T-cell (primary cell): Measurements from ENCODE around the gene SLC16A13. TPM values are rescaled to one million over a fixed set of nuclear protein-coding genes. Genes with fewer than 3 reads are reported as not detected.

Experiments used
- ATAC-seq, 4 experiments: fragments of 200-7000 bp in 3 of 4; fragments of 150-1000 bp in 1 of 4; cut with Tn5 transposase; replicated peaks in 1 of 4; 1 replicate in 3 of 4; 2 replicates in 1 of 4; pipeline ENCODE4 v1.10.0; 2021; ENCODE audit warnings: moderate library complexity in 3 of 4, mild to moderate bottlenecking in 2 of 4, moderate number of reproducible peaks in 1 of 4
- CTCF ChIA-PET, 2 donors: fragments of 300-600 bp; sonication (Branson Sonifier 250); formaldehyde crosslinking; loops; one replicate each; lab custom pipeline; 2022; ENCODE audit warnings: antibody characterized with exemption in 2 of 2; lab: Charles Lee
- POLR2A ChIA-PET, 2 donors: fragments of 300-600 bp; sonication (Branson Sonifier 250); formaldehyde crosslinking; loops; one replicate each; lab custom pipeline; 2022; ENCODE audit warnings: antibody characterized with exemption in 2 of 2; lab: Charles Lee
- DNase-seq, 35 experiments: peaks; one replicate each; pipeline versions ENCODE4 v3.0.0 to v3.0.0-alpha.2; 2013 to 2023
- H3K27ac ChIP-seq: one replicate; pipeline ENCODE4 v1.5.1; 2013; ENCODE audit warnings: low read length
- H3K27me3 ChIP-seq, 2 experiments: replicated peaks in 1 of 2; 1 replicate in 1 of 2; 2 replicates in 1 of 2; pipeline versions ENCODE4 v1.6.1 to v1.7.0; 2013; ENCODE audit warnings: low read length in 1 of 2, mixed read lengths in 1 of 2; ENCODE audit not compliant: control insufficient read depth in 2 of 2, insufficient read depth in 2 of 2; ENCODE audit errors: extremely low read depth in 1 of 2
- H3K36me3 ChIP-seq, 2 donors: 1 replicate in 1 of 2; 2 replicates in 1 of 2; pipeline versions ENCODE4 v1.6.1 to v1.7.0; 2013; ENCODE audit warnings: low read length in 1 of 2; ENCODE audit not compliant: control insufficient read depth in 2 of 2, insufficient read depth in 1 of 2; ENCODE audit errors: extremely low read depth in 1 of 2
- H3K4me1 ChIP-seq, 2 experiments: 1 replicate in 1 of 2; 2 replicates in 1 of 2; pipeline versions ENCODE4 v1.6.1 to v1.7.0; 2013; ENCODE audit warnings: low read length in 2 of 2, mixed read lengths in 1 of 2; ENCODE audit not compliant: insufficient read depth in 2 of 2, control insufficient read depth in 1 of 2; ENCODE audit errors: extremely low read depth in 1 of 2
- H3K4me3 ChIP-seq, 2 donors: 1 replicate in 1 of 2; 2 replicates in 1 of 2; pipeline versions ENCODE4 v1.5.1 to v1.7.0; 2013; ENCODE audit warnings: mild to moderate bottlenecking in 2 of 2, low read length in 1 of 2, moderate library complexity in 1 of 2; ENCODE audit not compliant: control insufficient read depth in 1 of 2; ENCODE audit errors: extremely low read depth in 1 of 2
- H3K9me3 ChIP-seq: 2 replicates; pipeline ENCODE4 v1.7.0; 2013
- H3K27ac Mint-ChIP-seq, 2 donors: one replicate each; pipeline ENCODE4 v1.8.0; 2020 to 2021; ENCODE audit warnings: mild to moderate bottlenecking in 2 of 2, mixed read lengths in 2 of 2
- H3K27me3 Mint-ChIP-seq, 2 donors: one replicate each; pipeline ENCODE4 v1.8.0; 2021 to 2022; ENCODE audit warnings: mixed read lengths in 2 of 2
- H3K36me3 Mint-ChIP-seq: one replicate; pipeline ENCODE4 v1.8.0; 2021; ENCODE audit warnings: mixed read lengths
- H3K4me1 Mint-ChIP-seq, 3 donors: one replicate each; pipeline ENCODE4 v1.8.0; 2020 to 2022; ENCODE audit warnings: mixed read lengths in 3 of 3, mild to moderate bottlenecking in 1 of 3
- H3K4me3 Mint-ChIP-seq, 3 donors: one replicate each; pipeline ENCODE4 v1.8.0; 2020 to 2022; ENCODE audit warnings: mild to moderate bottlenecking in 3 of 3, mixed read lengths in 3 of 3, moderate library complexity in 3 of 3
- H3K9me3 Mint-ChIP-seq, 3 donors: one replicate each; pipeline ENCODE4 v1.8.0; 2020 to 2022; ENCODE audit warnings: mixed read lengths in 3 of 3
- WGBS: methylation state at CpG from one replicate; pipeline ENCODE4 v1.1.5; 2013; ENCODE audit warnings: missing lambda C conversion rate; ENCODE audit not compliant: insufficient coverage; 5-methylcytosine and 5-hydroxymethylcytosine counted together
- total RNA-seq, 35 experiments: library from RNA in 6 of 35; stranded (reverse) in 6 of 35; fragments of 120-200 nt in 1 of 35; gene quantifications; one replicate each; pipeline versions ENCODE4 v1.2.1 to v1.2.4 and lab custom pipeline; 2013 to 2026

SLC16A13 gene
- total RNA-seq, 5 donors from 2014 or later (not counting 1 experiment from before 2014, with no cell fraction given) = 3.8 to 17.6 (median 15.4) TPM

- H3K36me3 ChIP-seq = peaks cover 3 to 15% of the 10 kb centered on the region in 2 donors
- H3K27ac ChIP-seq = no peak overlapping the region
- ChIA-PET POLR2A (interaction anchor here in 1 of 2 donors (0.7 kb wide), 1 partner anchor 22 kb away, joined by 4 read pairs; no protein-coding TSS in a partner anchor), CTCF (no interaction called here)
- H3K36me3 Mint-ChIP-seq = peaks cover 12% of the 10 kb centered on the region
- WGBS = 100% methylated on average over 2 of the region's 2 CpGs
- no peak for DNase-seq
- no peaks in the 10 kb centered on the region for H3K9me3 ChIP-seq
- H3K4me3 ChIP-seq = no peak overlapping the region
- H3K27ac Mint-ChIP-seq = peak overlapping the region; percentile 55 to 68
- H3K9me3 Mint-ChIP-seq = no peaks in the 10 kb centered on the region
- H3K27me3 Mint-ChIP-seq = no peaks in the 10 kb centered on the region
- peaks cover 59 to 71% (median 68%) of the 10 kb centered on the region in 3 donors for H3K4me1 Mint-ChIP-seq
- peaks cover 22 to 44% of the 10 kb centered on the region in 2 experiments for H3K4me1 ChIP-seq
- ATAC-seq = no peak
- peak overlapping the region; percentile 52 to 93 (median 62) for H3K4me3 Mint-ChIP-seq
- no peaks in the 10 kb centered on the region for H3K27me3 ChIP-seq
These were observed 25.3 kb upstream of the SLC16A13 start for GRCh38 chr17:7010523-7010922.

GRCh38 chr17:7011415-7011814, 24.4 kb upstream of the SLC16A13 start:
- H3K27me3 Mint-ChIP-seq = no peaks in the 10 kb centered on the region
- H3K4me3 Mint-ChIP-seq = peak overlapping the region; percentile 89 to 97 (median 93)
- peaks cover 68 to 80% (median 75%) of the 10 kb centered on the region in 3 donors for H3K4me1 Mint-ChIP-seq
- peak overlapping the region; percentile 93 to 100 for H3K4me3 ChIP-seq
- WGBS = no CpG with 5 or more reads among the region's 14 CpGs
- no peaks in the 10 kb centered on the region for H3K9me3 ChIP-seq
- no peaks in the 10 kb centered on the region for H3K27me3 ChIP-seq
- ChIA-PET POLR2A (no interaction called here), CTCF (interaction anchor here in 1 of 2 donors (0.7 to 1.2 kb wide), 6 partner anchors 10 to 1218 kb away, joined by 3 to 8 read pairs (median 5); no protein-coding TSS in a partner anchor)
- H3K9me3 Mint-ChIP-seq = no peaks in the 10 kb centered on the region
- H3K36me3 ChIP-seq = peaks cover 3 to 11% of the 10 kb centered on the region in 2 donors
- H3K27ac ChIP-seq = peak overlapping the region; percentile 98
- H3K27ac Mint-ChIP-seq = peak overlapping the region; percentile 99 to 100
- ATAC-seq (no peak), DNase-seq (no peak)
- H3K36me3 Mint-ChIP-seq = peaks cover 12% of the 10 kb centered on the region
- H3K4me1 ChIP-seq = peaks cover 26 to 53% of the 10 kb centered on the region in 2 experiments

GRCh38 chr17:7011942-7012254, 23.9 kb upstream of the SLC16A13 start:
- Mint-ChIP-seq H3K27me3 (no peaks in the 10 kb centered on the region), H3K4me1 (peaks cover 71 to 82% (median 79%) of the 10 kb centered on the region in 3 donors), H3K9me3 (no peaks in the 10 kb centered on the region), H3K27ac (peak overlapping the region; percentile 99 to 100), H3K4me3 (peak overlapping the region; percentile 89 to 97 (median 93)), H3K36me3 (peaks cover 14% of the 10 kb centered on the region)
- WGBS = no CpG with 5 or more reads among the region's 6 CpGs
- Histone ChIP-seq H3K4me1 (peaks cover 26 to 58% of the 10 kb centered on the region in 2 experiments), H3K36me3 (peaks cover 3 to 15% of the 10 kb centered on the region in 2 donors), H3K27me3 (no peaks in the 10 kb centered on the region), H3K4me3 (peak overlapping the region; percentile 93 to 100), H3K9me3 (no peaks in the 10 kb centered on the region), H3K27ac (peak overlapping the region; percentile 98)
- ATAC-seq (no peak), DNase-seq (no peak)
- CTCF ChIA-PET = interaction anchor here in 1 of 2 donors (0.6 to 1.8 kb wide), 9 partner anchors 8 to 1217 kb away, joined by 3 to 8 read pairs (median 5); no protein-coding TSS in a partner anchor
- POLR2A ChIA-PET = interaction anchor here in 1 of 2 donors (0.7 kb wide), 1 partner anchor 206 kb away, joined by 3 read pairs; no protein-coding TSS in a partner anchor

- peak overlapping the region; percentile 99 to 100 for H3K27ac Mint-ChIP-seq
- H3K36me3 Mint-ChIP-seq = peaks cover 7% of the 10 kb centered on the region
- Histone ChIP-seq H3K27ac (peak overlapping the region; percentile 98), H3K9me3 (no peaks in the 10 kb centered on the region), H3K4me1 (peaks cover 29 to 76% of the 10 kb centered on the region in 2 experiments), H3K4me3 (peak overlapping the region; percentile 93 to 100), H3K36me3 (peaks cover 3 to 12% of the 10 kb centered on the region in 2 donors), H3K27me3 (no peaks in the 10 kb centered on the region)
- peaks cover 68 to 81% (median 80%) of the 10 kb centered on the region in 3 donors for H3K4me1 Mint-ChIP-seq
- CTCF ChIA-PET = interaction anchor here in 1 of 2 donors (0.6 to 2.1 kb wide), 4 partner anchors 9 to 103 kb away, joined by 3 to 7 read pairs (median 4); partner anchors contain the start of gene SLC16A13
- peak; percentile 94 to 99 (median 97) for DNase-seq
- POLR2A ChIA-PET = interaction anchor here (0.7 to 1.5 kb wide), 2 partner anchors 21 to 298 kb away, joined by 3 to 4 read pairs; partner anchors contain the start of gene SLC16A13 (in 1 of the 2)
- peak overlapping the region; percentile 89 to 97 (median 93) for H3K4me3 Mint-ChIP-seq
- WGBS = 0% methylated on average over 56 of the region's 75 CpGs
- no peaks in the 10 kb centered on the region for H3K9me3 Mint-ChIP-seq
- H3K27me3 Mint-ChIP-seq = no peaks in the 10 kb centered on the region
- peak; percentile 82 to 89 (median 88) for ATAC-seq
These were observed 21.4 kb upstream of the SLC16A13 start for GRCh38 chr17:7014261-7014994.

GRCh38 chr17:7014995-7015958, 20.5 kb upstream of the SLC16A13 start:
- ChIA-PET POLR2A (interaction anchor here (0.5 to 1.5 kb wide), 3 partner anchors 21 to 298 kb away, joined by 3 to 10 read pairs (median 4); partner anchors contain the start of gene SLC16A13 (in 1 of the 2)), CTCF (interaction anchor here in 1 of 2 donors (1.0 to 2.1 kb wide), 3 partner anchors 11 to 104 kb away, joined by 3 to 7 read pairs (median 3); partner anchors contain the start of gene SLC16A13)
- H3K27me3 Mint-ChIP-seq = no peaks in the 10 kb centered on the region
- no peaks in the 10 kb centered on the region for H3K9me3 Mint-ChIP-seq
- H3K36me3 Mint-ChIP-seq = peaks cover 3% of the 10 kb centered on the region
- H3K27ac Mint-ChIP-seq = peak overlapping the region; percentile 96 to 97
- Histone ChIP-seq H3K27me3 (no peaks in the 10 kb centered on the region), H3K27ac (peak overlapping the region; percentile 98), H3K9me3 (no peaks in the 10 kb centered on the region), H3K4me1 (peaks cover 27 to 68% of the 10 kb centered on the region in 2 experiments), H3K4me3 (peak overlapping the region; percentile 89 to 100), H3K36me3 (peaks cover 0 to 12% of the 10 kb centered on the region in 2 donors)
- 0% methylated on average over 32 of the region's 56 CpGs for WGBS
- DNase-seq = peak in 33 of 35 experiments; percentile 39 to 94 (median 83)
- peaks cover 59 to 73% (median 73%) of the 10 kb centered on the region in 3 donors for H3K4me1 Mint-ChIP-seq
- H3K4me3 Mint-ChIP-seq = peak overlapping the region; percentile 87 to 93 (median 91)
- ATAC-seq = peak; percentile 11 to 62 (median 13)
